SH-SY5Y (cell line): ENCODE results near the gene MMP15.

ENCODE experiments used
- GATA2 ChIP-seq: IDR thresholded peaks from 2 replicates; pipeline ENCODE4 v1.6.1; 2011; ENCODE audit warnings: mild to moderate bottlenecking, low read depth, low read length
- GATA3 ChIP-seq: IDR thresholded peaks from 2 replicates; pipeline ENCODE4 v1.6.1; 2011; ENCODE audit warnings: low read depth, mild to moderate bottlenecking, low read length, moderate library complexity

GRCh38 chr16:57993438-57993837 lies 32.1 kb upstream of the MMP15 start:
- TF ChIP-seq GATA3 (no peak), GATA2 (no peak)
